K562 (cell line): ENCODE results near the gene C19orf67. TPM values are rescaled to one million over a fixed set of nuclear protein-coding genes. Genes with fewer than 3 reads are reported as not detected.
A peak's percentile ranks its signal among the peaks of the same experiment; 100 is the strongest.

Experiments
- ATAC-seq: fragments of 200-7000 bp; cut with Tn5 transposase; 3 replicates; pipeline ENCODE4 v1.9.1; 2020; ENCODE audit warnings: moderate library complexity
- BruUV-seq: library from RNA; stranded (reverse); fragments of 400-500 nt; replicated peaks from 2 replicates; lab custom pipeline; 2021; lab: Mats Ljungman, UMichigan
- CTCF ChIA-PET: fragments of 300-600 bp; formaldehyde crosslinking; extraction: SDS; loops from one replicate; lab custom pipeline; 2021; ENCODE audit warnings: low intra/inter-chr PET ratio; lab: Yijun Ruan, JAX
- POLR2A ChIA-PET: fragments of 300-600, 350-650 bp; sonication (Branson Sonifier 250); formaldehyde crosslinking; extraction: SDS; loops from one replicate; lab custom pipeline; 2021; ENCODE audit warnings: antibody characterized with exemption, inconsistent platforms; lab: Yijun Ruan, JAX
- DNase-seq, 4 experiments: peaks; one replicate each; pipeline versions ENCODE4 v3.0.0 to v3.0.0-alpha.2; 2011 to 2018; ENCODE audit warnings: low spot score in 3 of 4, mixed read lengths in 3 of 4; ENCODE audit errors: extremely low read depth in 1 of 4
- FAIRE-seq: peaks from 2 replicates; lab custom pipeline; 2011; peaks lifted over from hg19 to GRCh38; lab: Jason Lieb, UNC
- H2AFZ ChIP-seq: 2 replicates; pipeline ENCODE4 v1.6.0; 2011; ENCODE audit warnings: low read depth, low read length, control low read depth, inconsistent platforms
- H3K27ac ChIP-seq: fragments of 200-600 bp; 3 replicates; pipeline ENCODE4 v1.8.0; 2011; ENCODE audit warnings: low read depth, mild to moderate bottlenecking, control low read depth, inconsistent platforms, low read length, moderate library complexity, mixed read lengths; ENCODE audit errors: extremely low read depth
- H3K27me3 ChIP-seq, 2 experiments: fragments of 300-600 bp in 1 of 2; 2 replicates in 1 of 2; 3 replicates in 1 of 2; pipeline versions ENCODE4 v1.6.0 to v1.8.0; 2011; ENCODE audit warnings: inconsistent platforms in 2 of 2, low read length in 2 of 2, mild to moderate bottlenecking in 1 of 2, mixed read lengths in 1 of 2, moderate library complexity in 1 of 2; ENCODE audit not compliant: control insufficient read depth in 2 of 2, insufficient read depth in 2 of 2
- H3K36me3 ChIP-seq: fragments of 300-600 bp; 3 replicates; pipeline ENCODE4 v1.8.0; 2011; ENCODE audit warnings: mild to moderate bottlenecking, low read length, inconsistent platforms; ENCODE audit not compliant: control insufficient read depth, insufficient read depth
- H3K4me1 ChIP-seq, 2 experiments: fragments of 200-600 bp in 1 of 2; replicated peaks in 1 of 2; 2 replicates in 1 of 2; 3 replicates in 1 of 2; pipeline versions ENCODE4 v1.5.1 to v1.8.0; 2011; ENCODE audit warnings: inconsistent platforms in 2 of 2, low read length in 2 of 2, mild to moderate bottlenecking in 1 of 2, mixed read lengths in 1 of 2, moderate library complexity in 1 of 2; ENCODE audit not compliant: control insufficient read depth in 2 of 2, insufficient read depth in 2 of 2
- H3K4me2 ChIP-seq: 2 replicates; pipeline ENCODE4 v1.6.1; 2011; ENCODE audit warnings: low read length, control low read depth, inconsistent platforms, mixed read lengths; ENCODE audit not compliant: insufficient read depth
- H3K4me3 ChIP-seq: fragments of 200-600 bp; sonication (generic), shearing (Covaris generic); 2 replicates; pipeline ENCODE4 v1.5.1; 2016; ENCODE audit warnings: control low read depth, inconsistent platforms
- H3K79me2 ChIP-seq: fragments of 200-600 bp; 3 replicates; pipeline ENCODE4 v1.8.0; 2011; ENCODE audit warnings: low read length, inconsistent platforms; ENCODE audit not compliant: control insufficient read depth, insufficient read depth
- H3K9ac ChIP-seq, 2 experiments: 2 replicates each; pipeline versions ENCODE4 v1.6.0 to v1.6.1; 2011; ENCODE audit warnings: low read depth in 2 of 2, low read length in 2 of 2, control low read depth in 1 of 2, inconsistent platforms in 1 of 2, mild to moderate bottlenecking in 1 of 2, mixed read lengths in 1 of 2; ENCODE audit not compliant: insufficient read depth in 1 of 2
- H3K9me1 ChIP-seq: one replicate; pipeline ENCODE4 v1.6.0; 2011; ENCODE audit warnings: inconsistent platforms, mild to moderate bottlenecking, low read length, moderate library complexity; ENCODE audit not compliant: control insufficient read depth, insufficient read depth
- H3K9me3 ChIP-seq: replicated peaks from 2 replicates; pipeline ENCODE4 v1.5.1; 2011; ENCODE audit warnings: low read depth, low read length, inconsistent platforms; ENCODE audit not compliant: control insufficient read depth, insufficient read depth
- H4K20me1 ChIP-seq: replicated peaks from 2 replicates; pipeline ENCODE4 v1.6.1; 2011; ENCODE audit warnings: low read length, inconsistent platforms, mixed read lengths; ENCODE audit not compliant: control insufficient read depth, insufficient read depth
- ARHGAP35 ChIP-seq: fragments of 450-650 bp; IDR thresholded peaks from 2 replicates; pipeline ENCODE4 v1.6.1; 2018; ENCODE audit not compliant: partially characterized antibody
- ARNT ChIP-seq, 2 experiments: fragments of 450-650 bp; IDR thresholded peaks; 2 replicates each; pipeline ENCODE4 v1.6.1; 2016; ENCODE audit warnings: mild to moderate bottlenecking in 1 of 2
- ATF7 ChIP-seq: fragments of 450-650 bp; IDR thresholded peaks from 2 replicates; pipeline ENCODE4 v1.7.1; 2014; ENCODE audit warnings: mild to moderate bottlenecking, moderate library complexity
- CBFA2T2 ChIP-seq: fragments of 450-650 bp; conservative IDR thresholded peaks from 2 replicates; pipeline ENCODE4 v1.6.1; 2017; ENCODE audit warnings: mild to moderate bottlenecking
- CBFA2T3 ChIP-seq: fragments of 450-650 bp; IDR thresholded peaks from 2 replicates; pipeline ENCODE4 v1.6.1; 2017
- FUS ChIP-seq: fragments of 200-400 bp; formaldehyde crosslinking; optimal IDR thresholded peaks from 2 replicates; pipeline ENCODE3; 2017; ENCODE audit warnings: low read depth, low read length
- L3MBTL2 ChIP-seq: fragments of 450-650 bp; IDR thresholded peaks from 2 replicates; pipeline ENCODE4 v1.6.1; 2016; ENCODE audit warnings: mild to moderate bottlenecking, moderate library complexity
- NELFE ChIP-seq: IDR thresholded peaks from 2 replicates; pipeline ENCODE4 v1.6.1; 2011; ENCODE audit warnings: mild to moderate bottlenecking; ENCODE audit not compliant: insufficient read depth, insufficient read length
- PPARD ChIP-seq: fragments of 250-450 bp; sonication (Bioruptor Pico); IDR thresholded peaks from 2 replicates; pipeline ENCODE4 v1.8.0; 2022; ENCODE audit warnings: inconsistent platforms, mild to moderate bottlenecking, moderate library complexity
- RAD51 ChIP-seq: fragments of 450-650 bp; IDR thresholded peaks from 2 replicates; pipeline ENCODE4 v1.7.1; 2016; ENCODE audit warnings: low read depth, mild to moderate bottlenecking, borderline replicate concordance
- SMAD2 ChIP-seq: fragments of 150-350 bp; IDR thresholded peaks from 2 replicates; pipeline ENCODE4 v1.6.1; 2014; ENCODE audit warnings: low read depth, mild to moderate bottlenecking, low read length
- SP1 ChIP-seq: sonication (generic); formaldehyde crosslinking; IDR thresholded peaks from 2 replicates; pipeline ENCODE4 v1.8.1; 2022; ENCODE audit warnings: mild to moderate bottlenecking, missing genetic modification reagents
- XRCC3 ChIP-seq: fragments of 450-650 bp; IDR thresholded peaks from 2 replicates; pipeline ENCODE4 v1.6.1; 2017; ENCODE audit warnings: mild to moderate bottlenecking, moderate library complexity
- YBX1 ChIP-seq: fragments of 450-650 bp; IDR thresholded peaks from 2 replicates; pipeline ENCODE4 v1.7.1; 2016; ENCODE audit warnings: mild to moderate bottlenecking
- ZNF140 ChIP-seq: fragments of 250-450 bp; sonication (Bioruptor Pico); IDR thresholded peaks from 2 replicates; pipeline ENCODE4 v1.8.0; 2021; ENCODE audit warnings: moderate library complexity, mild to moderate bottlenecking, inconsistent platforms
- ZNF217 ChIP-seq: sonication (generic); formaldehyde crosslinking; IDR thresholded peaks from 2 replicates; pipeline ENCODE4 v1.8.0; 2022; ENCODE audit warnings: mild to moderate bottlenecking, missing genetic modification reagents
- WGBS: fragments of 100-300 bp; shearing (Covaris generic); methylation state at CpG from one replicate; pipeline ENCODE4 v1.1.6; 2016; ENCODE audit warnings: low coverage, mixed read lengths; ENCODE audit not compliant: insufficient coverage; ENCODE audit errors: missing lambda C conversion rate; 5-methylcytosine and 5-hydroxymethylcytosine counted together
- in situ Hi-C: fragments of 300-500 bp; cut with MboI; formaldehyde crosslinking; loops from 4 replicates; pipeline ENCODE4 v1.15.0; 2018; ENCODE audit warnings: inconsistent platforms, mixed read lengths
- intact Hi-C: fragments of 100-400 bp; cut with micrococcal nuclease; formaldehyde crosslinking; loops from 2 replicates; pipeline ENCODE4 v1.14.2; 2022
- polyA plus RNA-seq, 8 experiments: library from polyadenylated mRNA; depleted of rRNA in 4 of 8; stranded (reverse) in 5 of 8; unstranded in 3 of 8; fragments of >200 nt; fragmentation: Nextera tagmentation in 2 of 8; fragmentation: Illumina TruSeq in 1 of 8; extraction: Ambion mirVana in 2 of 8; extraction: Trizol in 1 of 8; gene quantifications; 2 replicates each; pipeline versions ENCODE4 v1.2.1 to v1.2.3, GENCODE V29; 2011 to 2014; ENCODE audit warnings: inconsistent platforms in 1 of 8, missing spikeins in 1 of 8
- total RNA-seq, 7 experiments: library from RNA; depleted of rRNA in 6 of 7; stranded (reverse); fragments of >200 nt in 6 of 7; fragmentation: Illumina TruSeq in 2 of 7; extraction: Trizol in 2 of 7; gene quantifications; 2 replicates each; pipeline versions ENCODE4 v1.2.1 to v1.2.3, GENCODE V29; 2011 to 2021; ENCODE audit warnings: low replicate concordance in 1 of 7
- TF ChIP-seq, protein P1 (sequence below): sonication (generic); formaldehyde crosslinking; IDR thresholded peaks from 2 replicates; pipeline ENCODE4 v1.8.0; 2023; ENCODE audit warnings: mild to moderate bottlenecking, missing genetic modification reagents
- TF ChIP-seq, protein P2 (sequence below), 2 experiments: IDR thresholded peaks; 2 replicates each; pipeline ENCODE4 v1.6.1; 2012; ENCODE audit warnings: improper control_type of control experiment in 2 of 2, low read depth in 2 of 2, low read length in 2 of 2, borderline replicate concordance in 1 of 2

The C19orf67 gene
- total and polyA plus RNA-seq, 9 of the 15 experiments (the other 6 are each of a cell fraction or from before 2014, with no cell fraction given) = 0.29 to 1.8 (median 0.51) TPM; not detected in 3

DNA sequence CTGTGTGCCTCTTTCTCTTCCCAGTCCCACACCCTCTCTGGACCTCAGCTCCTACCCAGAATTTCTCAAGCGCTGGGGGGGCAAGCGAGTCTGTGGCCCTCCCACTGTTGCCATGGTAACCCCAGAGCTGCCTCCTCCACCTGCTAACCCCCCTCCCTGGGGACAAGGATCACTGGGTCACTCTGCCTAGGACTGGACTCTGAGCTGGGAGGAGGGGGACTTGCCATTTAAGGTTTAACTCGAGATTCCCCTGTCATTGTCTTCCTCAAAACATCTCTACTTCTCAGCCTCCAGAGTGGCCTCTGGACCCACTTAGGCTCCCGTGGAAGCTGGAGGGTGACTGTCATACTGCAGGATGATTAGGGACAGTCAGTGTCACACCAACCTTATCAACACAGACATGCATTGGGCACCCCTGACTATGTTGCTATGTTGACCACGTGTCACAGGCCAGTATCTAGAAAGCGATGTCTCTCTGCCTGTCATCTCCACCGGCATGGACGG, 25.9 kb downstream of the C19orf67 start:
- Histone ChIP-seq H4K20me1 (no peaks in the 10 kb centered on the region), H3K9me1 (no peaks in the 10 kb centered on the region), H3K36me3 (no peaks in the 10 kb centered on the region), H3K9ac (no peak overlapping the region), H3K4me2 (peak overlapping the region; percentile 24; the same call in 1 of the 2 replicates), H2AFZ (peak overlapping the region; percentile 47; the same call in 1 of the 2 replicates), H3K27me3 (no peaks in the 10 kb centered on the region), H3K27ac (no peak overlapping the region), H3K4me1 (peaks cover 36 to 56% of the 10 kb centered on the region in 2 experiments), H3K4me3 (no peak overlapping the region), H3K79me2 (no peaks in the 10 kb centered on the region), H3K9me3 (no peaks in the 10 kb centered on the region)
- ChIA-PET CTCF (interaction anchor here (1.4 kb wide), 1 partner anchor 179 kb away, joined by 3 read pairs; no protein-coding TSS in a partner anchor), POLR2A (interaction anchor here (0.6 to 2.4 kb wide), 5 partner anchors 11 to 174 kb away, joined by 3 to 8 read pairs (median 4); partner anchors contain the start of gene DCAF15)
- no TSS peak for BruUV-seq
- WGBS = 4% methylated on average over 8 of the region's 8 CpGs
- in situ Hi-C loops = loop anchor here (25.0 kb wide), 1 partner anchor 472 kb away; no protein-coding TSS in a partner anchor
- intact Hi-C loops = no loop called here
- FAIRE-seq (peak; percentile 93), DNase-seq (peak; percentile 46 to 70 (median 60)), ATAC-seq (peak; percentile 40)
- TF ChIP-seq, protein P1, sequence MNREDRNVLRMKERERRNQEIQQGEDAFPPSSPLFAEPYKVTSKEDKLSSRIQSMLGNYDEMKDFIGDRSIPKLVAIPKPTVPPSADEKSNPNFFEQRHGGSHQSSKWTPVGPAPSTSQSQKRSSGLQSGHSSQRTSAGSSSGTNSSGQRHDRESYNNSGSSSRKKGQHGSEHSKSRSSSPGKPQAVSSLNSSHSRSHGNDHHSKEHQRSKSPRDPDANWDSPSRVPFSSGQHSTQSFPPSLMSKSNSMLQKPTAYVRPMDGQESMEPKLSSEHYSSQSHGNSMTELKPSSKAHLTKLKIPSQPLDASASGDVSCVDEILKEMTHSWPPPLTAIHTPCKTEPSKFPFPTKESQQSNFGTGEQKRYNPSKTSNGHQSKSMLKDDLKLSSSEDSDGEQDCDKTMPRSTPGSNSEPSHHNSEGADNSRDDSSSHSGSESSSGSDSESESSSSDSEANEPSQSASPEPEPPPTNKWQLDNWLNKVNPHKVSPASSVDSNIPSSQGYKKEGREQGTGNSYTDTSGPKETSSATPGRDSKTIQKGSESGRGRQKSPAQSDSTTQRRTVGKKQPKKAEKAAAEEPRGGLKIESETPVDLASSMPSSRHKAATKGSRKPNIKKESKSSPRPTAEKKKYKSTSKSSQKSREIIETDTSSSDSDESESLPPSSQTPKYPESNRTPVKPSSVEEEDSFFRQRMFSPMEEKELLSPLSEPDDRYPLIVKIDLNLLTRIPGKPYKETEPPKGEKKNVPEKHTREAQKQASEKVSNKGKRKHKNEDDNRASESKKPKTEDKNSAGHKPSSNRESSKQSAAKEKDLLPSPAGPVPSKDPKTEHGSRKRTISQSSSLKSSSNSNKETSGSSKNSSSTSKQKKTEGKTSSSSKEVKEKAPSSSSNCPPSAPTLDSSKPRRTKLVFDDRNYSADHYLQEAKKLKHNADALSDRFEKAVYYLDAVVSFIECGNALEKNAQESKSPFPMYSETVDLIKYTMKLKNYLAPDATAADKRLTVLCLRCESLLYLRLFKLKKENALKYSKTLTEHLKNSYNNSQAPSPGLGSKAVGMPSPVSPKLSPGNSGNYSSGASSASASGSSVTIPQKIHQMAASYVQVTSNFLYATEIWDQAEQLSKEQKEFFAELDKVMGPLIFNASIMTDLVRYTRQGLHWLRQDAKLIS (CRISPR knock-in tag) = no peak
- TF ChIP-seq SMAD2 (no peak), RAD51 (peak; percentile 36; the same call in 1 of the 2 replicates), CBFA2T2 (peak; percentile 36; the same call in 1 of the 2 replicates), CBFA2T3 (peak; percentile 53), SP1 (CRISPR knock-in tag) (no peak), L3MBTL2 (peak; percentile 59; the same call in 1 of the 2 replicates), ZNF140 (CRISPR knock-in tag) (no peak), ARNT (IDR thresholded peaks at IDR 0.05) (no peak), FUS (no peak), ARHGAP35 (no peak), ZNF217 (CRISPR knock-in tag) (no peak), ATF7 (no peak), PPARD (CRISPR knock-in tag) (no peak), NELFE (no peak), YBX1 (no peak), XRCC3 (no peak)
- TF ChIP-seq, protein P2, sequence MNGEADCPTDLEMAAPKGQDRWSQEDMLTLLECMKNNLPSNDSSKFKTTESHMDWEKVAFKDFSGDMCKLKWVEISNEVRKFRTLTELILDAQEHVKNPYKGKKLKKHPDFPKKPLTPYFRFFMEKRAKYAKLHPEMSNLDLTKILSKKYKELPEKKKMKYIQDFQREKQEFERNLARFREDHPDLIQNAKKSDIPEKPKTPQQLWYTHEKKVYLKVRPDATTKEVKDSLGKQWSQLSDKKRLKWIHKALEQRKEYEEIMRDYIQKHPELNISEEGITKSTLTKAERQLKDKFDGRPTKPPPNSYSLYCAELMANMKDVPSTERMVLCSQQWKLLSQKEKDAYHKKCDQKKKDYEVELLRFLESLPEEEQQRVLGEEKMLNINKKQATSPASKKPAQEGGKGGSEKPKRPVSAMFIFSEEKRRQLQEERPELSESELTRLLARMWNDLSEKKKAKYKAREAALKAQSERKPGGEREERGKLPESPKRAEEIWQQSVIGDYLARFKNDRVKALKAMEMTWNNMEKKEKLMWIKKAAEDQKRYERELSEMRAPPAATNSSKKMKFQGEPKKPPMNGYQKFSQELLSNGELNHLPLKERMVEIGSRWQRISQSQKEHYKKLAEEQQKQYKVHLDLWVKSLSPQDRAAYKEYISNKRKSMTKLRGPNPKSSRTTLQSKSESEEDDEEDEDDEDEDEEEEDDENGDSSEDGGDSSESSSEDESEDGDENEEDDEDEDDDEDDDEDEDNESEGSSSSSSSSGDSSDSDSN (IDR thresholded peaks at IDR 0.05; ENCODE audit: borderline replicate concordance in 1 of 2, low read depth in 2 of 2, low read length in 2 of 2) = no peak
